ENCODE results near the gene PSMD6.

PSMD6 gene

GRCh38 chr3:64023187-64023860 is at the start of gene PSMD6:
Gene PSMD6, minus strand, starts transcription at chr3:64023494. Its CDS starts 75 bp downstream, at chr3:64023419.
- peak; percentile 92 for DNase-seq (ENCODE audit: low read depth, low spot score)

- no peak for DNase-seq (ENCODE audit: low read depth, low spot score)
These were observed 48.8 kb upstream of the PSMD6 start for GRCh38 chr3:64072126-64072525.

- no peak for DNase-seq (ENCODE audit: low read depth, low spot score)
These were observed 47.4 kb upstream of the PSMD6 start for GRCh38 chr3:64070704-64071103.

- DNase-seq (ENCODE audit: low read depth, low spot score) = no peak
These were observed 44.4 kb upstream of the PSMD6 start for GRCh38 chr3:64067506-64068346.

GRCh38 chr3:64064804-64065203 is 41.5 kb upstream of the PSMD6 start:
- no peak for DNase-seq (ENCODE audit: low read depth, low spot score)

GRCh38 chr3:64063983-64064438 is 40.7 kb upstream of the PSMD6 start:
- no peak for DNase-seq (ENCODE audit: low read depth, low spot score)

- no peak for DNase-seq (ENCODE audit: low read depth, low spot score)
These were observed 40.1 kb upstream of the PSMD6 start for GRCh38 chr3:64063207-64063982.

GRCh38 chr3:64061628-64062027 is 38.3 kb upstream of the PSMD6 start:
- DNase-seq (ENCODE audit: low read depth, low spot score) = no peak

- DNase-seq (ENCODE audit: low read depth, low spot score) = no peak
These were observed 36.3 kb upstream of the PSMD6 start for GRCh38 chr3:64059484-64060175.

- no peak for DNase-seq (ENCODE audit: low read depth, low spot score)
These were observed 35.3 kb upstream of the PSMD6 start for GRCh38 chr3:64058566-64058965.

- DNase-seq (ENCODE audit: low read depth, low spot score) = no peak
These were observed 33.9 kb upstream of the PSMD6 start for GRCh38 chr3:64057231-64057630.

GRCh38 chr3:64056606-64057180 is 33.4 kb upstream of the PSMD6 start:
- DNase-seq (ENCODE audit: low read depth, low spot score) = no peak

- DNase-seq (ENCODE audit: low read depth, low spot score) = no peak
These were observed 31.8 kb upstream of the PSMD6 start for GRCh38 chr3:64055076-64055475.

- DNase-seq (ENCODE audit: low read depth, low spot score) = no peak
These were observed 31.2 kb upstream of the PSMD6 start for GRCh38 chr3:64054488-64054887.

- DNase-seq (ENCODE audit: low read depth, low spot score) = no peak
These were observed 30.3 kb upstream of the PSMD6 start for GRCh38 chr3:64053581-64053980.

- no peak for DNase-seq (ENCODE audit: low read depth, low spot score)
These were observed 29.8 kb upstream of the PSMD6 start for GRCh38 chr3:64053117-64053516.

- DNase-seq (ENCODE audit: low read depth, low spot score) = peak; percentile 66
These were observed 26.5 kb upstream of the PSMD6 start for GRCh38 chr3:64049832-64050231.

- DNase-seq (ENCODE audit: low read depth, low spot score) = no peak
These were observed 25.8 kb upstream of the PSMD6 start for GRCh38 chr3:64049136-64049535.

GRCh38 chr3:64048631-64049061 is 25.4 kb upstream of the PSMD6 start:
- DNase-seq (ENCODE audit: low read depth, low spot score) = no peak

GRCh38 chr3:64047787-64048186 is 24.5 kb upstream of the PSMD6 start:
- no peak for DNase-seq (ENCODE audit: low read depth, low spot score)

- peak; percentile 22 for DNase-seq (ENCODE audit: low read depth, low spot score)
These were observed 23.8 kb upstream of the PSMD6 start for GRCh38 chr3:64046996-64047594.

Data from ELF-1 (cell line).